ENCODE data around the gene PRKN.

GRCh38 chr6:162702446-162702845, 25.1 kb downstream of the PRKN start:
- TF ChIP-seq EZH2 (IDR thresholded peaks at IDR 0.05; ENCODE audit: low read length, missing control alignments), result no peak
- TF ChIP-seq, protein P1, sequence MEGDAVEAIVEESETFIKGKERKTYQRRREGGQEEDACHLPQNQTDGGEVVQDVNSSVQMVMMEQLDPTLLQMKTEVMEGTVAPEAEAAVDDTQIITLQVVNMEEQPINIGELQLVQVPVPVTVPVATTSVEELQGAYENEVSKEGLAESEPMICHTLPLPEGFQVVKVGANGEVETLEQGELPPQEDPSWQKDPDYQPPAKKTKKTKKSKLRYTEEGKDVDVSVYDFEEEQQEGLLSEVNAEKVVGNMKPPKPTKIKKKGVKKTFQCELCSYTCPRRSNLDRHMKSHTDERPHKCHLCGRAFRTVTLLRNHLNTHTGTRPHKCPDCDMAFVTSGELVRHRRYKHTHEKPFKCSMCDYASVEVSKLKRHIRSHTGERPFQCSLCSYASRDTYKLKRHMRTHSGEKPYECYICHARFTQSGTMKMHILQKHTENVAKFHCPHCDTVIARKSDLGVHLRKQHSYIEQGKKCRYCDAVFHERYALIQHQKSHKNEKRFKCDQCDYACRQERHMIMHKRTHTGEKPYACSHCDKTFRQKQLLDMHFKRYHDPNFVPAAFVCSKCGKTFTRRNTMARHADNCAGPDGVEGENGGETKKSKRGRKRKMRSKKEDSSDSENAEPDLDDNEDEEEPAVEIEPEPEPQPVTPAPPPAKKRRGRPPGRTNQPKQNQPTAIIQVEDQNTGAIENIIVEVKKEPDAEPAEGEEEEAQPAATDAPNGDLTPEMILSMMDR (conservative IDR thresholded peaks at IDR 0.05 in 1 of 2, IDR thresholded peaks at IDR 0.05 in 1 of 2; ENCODE audit: low read depth in 1 of 2, low read length in 2 of 2), result no peak

Measured in fibroblast of lung (primary cell).